Fibroblast of lung (primary cell): Measurements from ENCODE around the gene XRN2. TPM values are rescaled to one million over a fixed set of nuclear protein-coding genes. Genes with fewer than 3 reads are reported as not detected.
A peak's percentile ranks its signal among the peaks of the same experiment; 100 is the strongest.

Experiments
- DNase-seq, 2 donors: peaks; one replicate each; pipeline versions ENCODE4 v3.0.0 to v3.0.0-alpha.2; 2010; ENCODE audit warnings: low read depth in 2 of 2
- H2AFZ ChIP-seq: 2 replicates; pipeline ENCODE4 v1.5.1; 2012; ENCODE audit warnings: low read length, control low read depth, inconsistent platforms
- H3K27ac ChIP-seq: 2 replicates; pipeline ENCODE4 v1.5.1; 2011; ENCODE audit warnings: low read length, control low read depth; ENCODE audit not compliant: insufficient read depth
- H3K27me3 ChIP-seq: 2 replicates; pipeline ENCODE4 v1.5.1; 2011; ENCODE audit warnings: mild to moderate bottlenecking, low read length; ENCODE audit not compliant: control insufficient read depth, insufficient read depth
- H3K36me3 ChIP-seq: 2 replicates; pipeline ENCODE4 v1.5.1; 2011; ENCODE audit warnings: low read length; ENCODE audit not compliant: control insufficient read depth, insufficient read depth
- H3K4me1 ChIP-seq: 2 replicates; pipeline ENCODE4 v1.5.1; 2011; ENCODE audit warnings: low read length; ENCODE audit not compliant: control insufficient read depth, insufficient read depth; ENCODE audit errors: extremely low read depth
- H3K4me2 ChIP-seq: 2 replicates; pipeline ENCODE4 v1.5.1; 2011; ENCODE audit warnings: low read length, control low read depth; ENCODE audit not compliant: insufficient read depth; ENCODE audit errors: extremely low read depth
- H3K4me3 ChIP-seq, 4 experiments: fragments of 200-600 bp in 1 of 4; sonication (generic) in 1 of 4; replicated peaks in 1 of 4; 2 replicates each; pipeline ENCODE4 v1.5.1; 2011 to 2016; ENCODE audit warnings: low read length in 4 of 4, low read depth in 3 of 4, mild to moderate bottlenecking in 3 of 4, control low read depth in 2 of 4, inconsistent platforms in 1 of 4, mixed read lengths in 1 of 4; ENCODE audit not compliant: insufficient read depth in 1 of 4; ENCODE audit errors: control extremely low read depth in 1 of 4
- H3K79me2 ChIP-seq: 2 replicates; pipeline ENCODE4 v1.5.1; 2012; ENCODE audit warnings: mild to moderate bottlenecking, low read length, inconsistent platforms; ENCODE audit not compliant: control insufficient read depth, insufficient read depth
- H3K9ac ChIP-seq: 2 replicates; pipeline ENCODE4 v1.5.1; 2011; ENCODE audit warnings: mild to moderate bottlenecking, low read length, control low read depth; ENCODE audit not compliant: insufficient read depth
- H3K9me3 ChIP-seq: 2 replicates; pipeline ENCODE4 v1.5.1; 2012; ENCODE audit warnings: low read depth, low read length; ENCODE audit not compliant: control insufficient read depth, insufficient read depth
- H4K20me1 ChIP-seq: 2 replicates; pipeline ENCODE4 v1.5.1; 2011; ENCODE audit warnings: low read length; ENCODE audit not compliant: control insufficient read depth, insufficient read depth; ENCODE audit errors: extremely low read depth
- CTCF ChIP-seq, 2 donors: IDR thresholded peaks in 1 of 2; conservative IDR thresholded peaks in 1 of 2; 1 replicate in 1 of 2; 2 replicates in 1 of 2; pipeline ENCODE4 v1.5.1; 2011 to 2012; ENCODE audit warnings: low read length in 2 of 2, control low read depth in 1 of 2, inconsistent platforms in 1 of 2, low read depth in 1 of 2, mild to moderate bottlenecking in 1 of 2
- EZH2 ChIP-seq: IDR thresholded peaks from 2 replicates; pipeline ENCODE4 v1.5.1; 2012; ENCODE audit warnings: low read length, control low read depth, mild to moderate bottlenecking; ENCODE audit errors: missing control alignments
- polyA plus RNA-seq, 2 donors: library from polyadenylated mRNA; depleted of rRNA in 1 of 2; stranded (reverse) in 1 of 2; unstranded in 1 of 2; fragments of >200 nt; gene quantifications; 2 replicates each; pipeline ENCODE4 v1.2.1, GENCODE V29; 2011 to 2012; ENCODE audit warnings: missing spikeins in 1 of 2
- total RNA-seq: library from RNA; depleted of rRNA; stranded (reverse); fragments of >200 nt; gene quantifications from 2 replicates; pipeline ENCODE4 v1.2.1, GENCODE V29; 2014

The XRN2 gene
- total and polyA plus RNA-seq, 2 donors (not counting 1 experiment from before 2014, with no cell fraction given), result 99.3 to 99.6 TPM

- no peaks in the 10 kb centered on the region for H3K4me1 ChIP-seq
- no peaks in the 10 kb centered on the region for H3K36me3 ChIP-seq
- no peak overlapping the region for H2AFZ ChIP-seq
- peak in 1 of 2 donors; percentile 48 for DNase-seq
- no peak overlapping the region for H3K27ac ChIP-seq
- H3K9me3 ChIP-seq, result no peaks in the 10 kb centered on the region
- H3K27me3 ChIP-seq, result peaks cover 64% of the 10 kb centered on the region
- TF ChIP-seq CTCF (conservative IDR thresholded peaks at IDR 0.05 in 1 of 2, IDR thresholded peaks at IDR 0.05 in 1 of 2; ENCODE audit: low read depth in 1 of 2, low read length in 2 of 2) (no peak), EZH2 (peak; percentile 100)
- no peak overlapping the region for H3K4me3 ChIP-seq
- H4K20me1 ChIP-seq, result no peaks in the 10 kb centered on the region
- no peak overlapping the region for H3K4me2 ChIP-seq
- H3K79me2 ChIP-seq, result no peaks in the 10 kb centered on the region
- H3K9ac ChIP-seq, result no peak overlapping the region
Observed at GRCh38 chr20:21395666-21396598, 92.8 kb downstream of the XRN2 start.

GRCh38 chr20:21396599-21397340 is 93.6 kb downstream of the XRN2 start:
- TF ChIP-seq CTCF (conservative IDR thresholded peaks at IDR 0.05 in 1 of 2, IDR thresholded peaks at IDR 0.05 in 1 of 2; ENCODE audit: low read depth in 1 of 2, low read length in 2 of 2) (no peak), EZH2 (no peak)
- Histone ChIP-seq H3K27me3 (peaks cover 61% of the 10 kb centered on the region), H3K4me2 (no peak overlapping the region), H4K20me1 (no peaks in the 10 kb centered on the region), H3K27ac (no peak overlapping the region), H3K9ac (no peak overlapping the region), H3K4me3 (no peak overlapping the region), H3K9me3 (no peaks in the 10 kb centered on the region), H2AFZ (no peak overlapping the region), H3K4me1 (no peaks in the 10 kb centered on the region), H3K36me3 (no peaks in the 10 kb centered on the region), H3K79me2 (no peaks in the 10 kb centered on the region)
- no peak for DNase-seq

- H3K4me3 ChIP-seq, result no peak within 1 kb of the TSS
- H3K9me3 ChIP-seq, result no peaks in the 10 kb centered on the region
- H3K27ac ChIP-seq, result no peak within 1 kb of the TSS
- peaks cover 56% of the 10 kb centered on the region for H3K27me3 ChIP-seq
- no peak within 1 kb of the TSS for H3K9ac ChIP-seq
- H2AFZ ChIP-seq, result no peak within 1 kb of the TSS
- H3K4me2 ChIP-seq, result no peak within 1 kb of the TSS
- H3K79me2 ChIP-seq, result no peaks in the 10 kb centered on the region
- H3K36me3 ChIP-seq, result no peaks in the 10 kb centered on the region
- TF ChIP-seq EZH2 (peak; percentile 98), CTCF (conservative IDR thresholded peaks at IDR 0.05 in 1 of 2, IDR thresholded peaks at IDR 0.05 in 1 of 2; ENCODE audit: low read depth in 1 of 2, low read length in 2 of 2) (no peak)
- no peaks in the 10 kb centered on the region for H4K20me1 ChIP-seq
- DNase-seq, result peak in 1 of 2 donors; percentile 36
- H3K4me1 ChIP-seq, result no peaks in the 10 kb centered on the region
Observed at GRCh38 chr20:21397341-21398108, 94.4 kb downstream of the XRN2 start, which contains the start of gene NKX2-4. Gene NKX2-4 (minus strand): TSS chr20:21397526. CDS start chr20:21397399, 127 bp downstream.
